Activated CD4-positive, alpha-beta T cell treated with anti-CD3 and anti-CD28 coated beads for 24 hours (primary cell): Measurements from ENCODE around the gene ALOX12B.
"Not testable (repeated sequence)": the region's sequence is repeated elsewhere in the genome, so short reads cannot be mapped to it uniquely, and the experiment has no call there.

Experiments used
- DNase-seq, 2 donors: peaks; one replicate each; pipeline ENCODE4 v3.0.0-alpha.2; 2020; ENCODE audit warnings: low read depth in 2 of 2

The ALOX12B gene

DNA sequence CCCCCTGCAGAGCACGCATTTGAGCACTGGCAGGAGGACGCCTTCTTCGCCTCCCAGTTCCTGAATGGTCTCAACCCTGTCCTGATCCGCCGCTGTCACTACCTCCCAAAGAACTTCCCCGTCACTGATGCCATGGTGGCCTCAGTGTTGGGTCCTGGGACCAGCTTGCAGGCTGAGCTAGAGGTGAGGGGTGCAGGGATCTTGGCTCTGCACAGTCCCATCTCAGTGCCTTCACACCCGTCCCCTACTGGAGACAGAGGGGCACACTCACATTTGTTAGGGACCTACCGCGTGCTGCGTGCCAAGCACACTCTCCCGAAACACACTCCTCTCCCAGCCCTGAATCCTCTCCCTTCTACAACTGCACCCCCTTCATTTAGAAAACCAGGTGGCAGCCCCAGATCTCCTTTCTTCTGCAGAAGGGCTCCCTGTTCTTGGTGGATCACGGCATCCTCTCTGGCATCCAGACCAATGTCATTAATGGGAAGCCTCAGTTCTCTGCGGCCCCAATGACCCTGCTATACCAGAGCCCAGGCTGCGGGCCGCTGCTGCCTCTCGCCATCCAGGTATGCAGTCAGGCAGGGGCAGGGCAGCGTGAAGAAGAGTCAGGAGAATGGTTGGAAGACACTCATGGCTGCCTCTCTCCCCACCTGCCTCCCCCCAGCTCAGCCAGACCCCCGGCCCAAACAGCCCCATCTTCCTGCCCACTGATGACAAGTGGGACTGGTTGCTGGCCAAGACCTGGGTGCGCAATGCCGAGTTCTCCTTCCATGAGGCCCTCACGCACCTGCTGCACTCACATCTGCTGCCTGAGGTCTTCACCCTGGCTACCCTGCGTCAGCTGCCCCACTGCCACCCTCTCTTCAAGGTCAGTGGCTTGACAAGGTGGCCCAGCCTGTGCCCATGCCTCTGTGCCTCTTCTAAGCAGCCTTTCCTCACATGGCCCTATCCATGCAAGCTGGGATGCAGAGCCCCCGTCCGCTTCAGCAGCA lies 42.4 kb downstream of the ALOX12B start:
- DNase-seq, result no peak

DNA sequence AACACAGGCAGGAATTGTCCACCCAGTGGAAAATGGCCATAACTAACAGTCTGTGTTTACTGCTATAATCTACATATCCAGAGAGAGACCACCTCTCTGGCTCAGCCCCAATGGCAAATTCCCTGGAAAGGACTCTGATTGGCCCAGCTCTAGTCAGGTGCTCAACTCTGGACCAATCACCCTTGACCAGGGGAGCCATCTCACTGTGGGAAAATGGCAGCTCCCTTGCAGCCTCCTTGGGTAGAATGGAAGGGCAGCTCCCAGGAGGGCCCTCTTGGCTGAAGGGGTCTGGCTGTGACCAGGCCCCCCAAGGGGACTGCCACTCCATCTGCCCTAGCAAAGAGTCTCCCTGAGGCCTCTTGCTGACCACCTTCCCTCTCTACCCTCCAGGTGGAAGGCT lies 45.5 kb downstream of the ALOX12B start:
- DNase-seq, result no peak

DNA sequence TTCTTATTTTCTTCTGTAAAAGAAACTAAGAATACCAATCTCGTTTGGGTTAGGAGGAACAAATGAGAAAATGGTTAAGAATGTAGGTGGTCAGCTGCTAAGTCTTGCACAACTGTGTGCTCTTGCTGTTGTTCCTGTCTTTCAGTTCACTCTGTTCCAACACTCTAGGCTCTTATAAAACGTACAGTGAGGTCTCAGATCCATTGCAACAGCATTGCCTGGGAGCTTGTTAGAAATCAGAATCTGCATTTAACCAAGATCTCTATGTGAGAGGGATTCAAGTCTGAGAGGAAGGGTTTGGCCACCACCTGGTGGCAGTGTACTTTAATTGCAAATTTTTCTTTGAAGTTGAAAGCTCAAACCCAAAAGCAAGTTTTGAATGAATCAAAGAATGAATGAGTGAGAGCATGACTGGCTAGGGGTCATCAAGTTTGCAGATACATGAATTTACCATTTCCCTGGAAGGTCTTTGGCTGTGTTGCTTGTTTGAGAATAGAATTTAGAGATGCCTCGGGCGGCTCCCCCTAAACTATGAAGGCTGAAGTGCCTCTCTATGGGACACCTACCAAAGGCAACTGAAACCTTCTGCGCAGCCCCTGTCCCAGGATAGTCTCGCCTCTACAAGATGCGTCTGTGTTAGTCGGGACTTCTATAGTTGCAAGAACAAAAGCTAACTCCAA lies 46.1 kb downstream of the ALOX12B start:
- peak; percentile 23 for DNase-seq

DNA sequence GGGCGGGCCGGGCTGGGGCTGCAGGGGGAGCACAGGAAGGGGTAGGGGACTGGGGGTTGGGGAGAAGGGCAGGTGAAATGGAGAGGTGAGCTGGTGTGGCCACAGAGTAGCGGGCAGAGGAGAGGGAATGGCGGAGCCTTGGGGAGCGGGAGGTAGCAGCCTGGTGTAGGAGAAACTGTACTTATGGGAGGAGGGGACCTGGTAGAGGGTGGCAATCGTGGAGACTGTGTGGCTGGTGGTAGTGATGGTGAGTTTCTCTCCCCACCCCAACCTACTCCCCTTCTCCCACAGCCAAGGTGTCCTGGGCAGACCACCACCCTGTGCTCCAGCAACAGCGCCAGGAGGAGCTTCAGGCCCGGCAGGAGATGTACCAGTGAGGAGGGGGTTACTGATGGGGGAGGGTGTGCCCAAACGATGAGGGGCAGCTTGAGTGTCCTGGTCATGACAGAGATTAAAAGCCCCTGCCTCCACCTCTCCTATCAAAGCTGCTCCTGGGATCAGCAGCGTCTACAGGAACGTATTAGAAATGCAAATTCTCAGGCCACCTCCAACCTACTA lies 47.8 kb downstream of the ALOX12B start:
- no peak for DNase-seq

DNA sequence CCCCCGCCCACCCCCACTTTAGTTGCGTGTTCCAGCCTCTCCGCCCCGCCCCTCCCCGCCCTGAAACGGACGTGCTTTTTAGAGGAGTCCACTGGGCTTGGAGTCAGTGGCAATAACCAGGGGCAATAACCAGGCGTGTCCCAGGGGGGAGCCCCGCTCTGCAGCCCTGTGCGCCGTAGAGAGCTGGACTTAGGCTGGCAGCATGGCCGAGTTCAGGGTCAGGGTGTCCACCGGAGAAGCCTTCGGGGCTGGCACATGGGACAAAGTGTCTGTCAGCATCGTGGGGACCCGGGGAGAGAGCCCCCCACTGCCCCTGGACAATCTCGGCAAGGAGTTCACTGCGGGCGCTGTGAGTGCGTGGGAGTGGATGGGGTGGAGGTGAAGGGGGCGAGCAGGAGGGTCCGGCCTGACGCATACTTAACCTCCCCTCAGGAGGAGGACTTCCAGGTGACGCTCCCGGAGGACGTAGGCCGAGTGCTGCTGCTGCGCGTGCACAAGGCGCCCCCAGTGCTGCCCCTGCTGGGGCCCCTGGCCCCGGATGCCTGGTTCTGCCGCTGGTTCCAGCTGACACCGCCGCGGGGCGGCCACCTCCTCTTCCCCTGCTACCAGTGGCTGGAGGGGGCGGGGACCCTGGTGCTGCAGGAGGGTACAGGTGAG lies 48.4 kb downstream of the ALOX12B start, which contains the start of gene ALOX15B:
ALOX15B (plus strand) TSS at position 106 of the 657 bp plus-strand sequence; CDS start at position 203, 97 bp downstream.
- no peak for DNase-seq

DNA sequence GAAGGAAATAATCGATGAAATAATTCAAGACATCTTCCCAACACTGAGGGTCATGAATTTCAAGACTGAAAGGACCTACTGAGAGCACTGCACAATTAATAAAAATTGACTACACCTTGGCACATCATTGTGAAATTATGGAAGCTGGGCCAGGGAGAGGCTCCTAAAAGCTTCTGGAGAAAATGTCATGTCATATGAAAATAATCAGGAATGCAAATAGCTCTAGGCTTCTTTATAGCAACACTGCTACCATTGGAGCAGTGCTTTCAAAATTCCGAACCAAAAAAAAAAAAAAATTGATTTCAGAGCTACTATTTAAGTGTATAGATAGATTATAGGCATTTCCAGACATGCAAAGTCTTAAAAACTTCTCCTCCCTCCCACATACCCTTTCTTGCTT lies 55.1 kb downstream of the ALOX12B start:
- DNase-seq, result no peak

DNA sequence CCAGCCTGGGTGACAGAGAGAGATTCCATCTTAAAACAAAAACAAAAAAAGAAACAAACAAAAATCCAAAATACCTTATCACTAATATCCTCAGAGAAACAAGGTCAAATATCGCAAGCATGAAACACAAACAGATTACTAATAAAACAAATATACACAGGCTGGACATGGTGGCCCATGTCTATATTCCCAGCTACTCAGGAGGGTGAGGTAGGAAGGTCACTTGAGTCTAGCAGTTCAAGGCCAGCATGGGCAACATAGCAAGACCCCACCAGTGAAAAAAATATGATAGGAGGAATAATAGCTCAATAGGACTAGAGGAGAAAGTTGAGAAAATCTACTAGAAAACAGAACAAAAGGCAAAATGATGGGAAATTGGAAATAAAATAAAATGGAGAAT lies 55.6 kb downstream of the ALOX12B start:
- no peak for DNase-seq

DNA sequence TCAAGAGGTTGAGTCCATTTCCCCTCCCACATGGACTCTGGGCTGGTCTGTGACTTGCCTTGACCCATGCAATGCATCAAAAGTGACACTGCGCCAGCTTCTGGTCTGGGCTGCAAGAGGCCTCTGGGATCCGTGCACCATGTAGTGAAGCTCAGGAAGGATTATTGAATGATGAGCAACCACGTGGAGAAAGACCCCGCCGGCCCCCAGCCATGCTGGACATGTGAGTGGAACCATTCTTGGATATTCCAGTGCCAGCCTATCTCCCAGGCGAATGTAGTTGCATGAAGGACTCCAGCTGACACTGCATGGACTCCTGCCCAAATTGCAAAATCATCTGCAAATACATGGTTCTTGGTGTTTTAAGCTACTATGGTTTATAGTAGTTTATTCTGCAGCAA lies 56.3 kb downstream of the ALOX12B start:
- DNase-seq, result no peak

DNA sequence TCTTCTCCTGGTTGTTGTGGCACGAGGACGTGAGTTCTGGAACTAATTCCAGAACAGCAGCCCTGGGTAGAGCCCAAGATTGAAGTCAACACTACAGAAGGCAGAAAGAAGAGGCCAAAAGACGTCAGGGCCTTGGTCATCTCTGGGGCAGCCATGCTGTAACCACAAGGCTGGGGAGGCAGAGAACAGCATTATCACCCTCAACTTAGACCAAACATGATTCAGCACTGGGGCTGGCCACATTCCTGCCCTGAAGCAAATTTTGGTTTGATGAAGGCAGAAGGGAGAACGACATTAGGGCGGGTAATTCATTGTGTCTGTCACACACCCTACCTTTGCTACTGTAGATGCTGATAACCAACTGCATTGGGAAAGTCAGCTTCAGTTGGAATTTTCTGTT lies 58.4 kb downstream of the ALOX12B start:
- DNase-seq, result no peak

DNA sequence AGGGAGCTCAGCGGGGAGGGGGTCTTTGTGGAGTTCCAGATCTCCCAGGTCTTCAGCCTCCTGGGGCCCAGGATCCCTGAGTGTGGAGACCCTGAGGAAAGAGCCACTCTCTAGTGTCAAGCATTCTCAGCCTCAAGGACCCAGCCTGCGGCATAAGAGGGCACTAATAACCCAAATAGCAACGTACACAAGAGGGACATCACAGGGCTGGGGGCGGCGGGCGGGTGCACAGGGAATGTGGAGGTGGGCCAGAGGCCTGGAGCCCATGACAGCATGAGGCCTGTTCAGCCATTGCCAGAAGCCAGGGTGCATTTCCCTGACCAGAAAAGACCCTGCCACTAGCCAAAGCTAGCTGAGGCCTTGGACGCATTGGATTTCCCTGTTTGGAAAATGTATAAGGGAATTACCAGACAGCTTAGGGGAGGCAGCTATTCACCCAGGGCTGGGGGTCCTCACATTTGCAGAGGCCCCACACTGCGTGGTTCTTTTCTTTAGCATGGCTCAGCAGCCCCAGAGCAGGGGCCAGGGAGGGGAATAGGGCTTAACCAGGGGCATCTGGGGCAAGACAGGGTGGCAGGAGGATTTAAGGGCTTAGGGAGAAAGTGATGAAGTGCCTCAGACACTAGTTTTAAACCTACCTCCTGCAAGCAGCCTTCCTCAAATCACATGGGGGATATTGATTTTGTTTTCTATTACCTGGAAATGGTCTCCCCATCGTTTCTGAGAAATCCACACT lies 62.2 kb downstream of the ALOX12B start:
- DNase-seq, result no peak

DNA sequence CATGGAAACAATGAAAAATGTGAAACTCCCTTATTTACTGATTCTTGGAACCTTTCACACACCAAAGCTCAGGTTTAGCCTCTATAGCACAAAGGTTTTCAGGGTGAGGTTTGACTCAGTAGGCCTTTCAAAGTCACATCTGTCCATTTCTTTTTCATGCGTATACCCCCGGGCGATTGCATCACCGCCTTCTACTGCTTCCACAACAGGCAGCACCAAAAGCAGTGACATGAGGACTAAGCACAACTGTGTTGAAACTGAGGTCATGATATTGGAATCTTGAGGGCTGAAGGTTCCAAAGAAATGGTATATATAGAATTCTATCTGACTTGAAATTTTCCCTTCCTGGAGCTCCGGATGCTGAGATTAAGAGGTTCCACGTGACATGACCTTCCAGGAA lies 63.4 kb downstream of the ALOX12B start:
- DNase-seq, result not testable (repeated sequence)
